Activated CD8-positive, alpha-beta memory T cell treated with anti-CD3 and anti-CD28 coated beads for 24 hours (primary cell): ENCODE results near the gene ZNF333.
"Not testable (repeated sequence)": the region's sequence is repeated elsewhere in the genome, so short reads cannot be mapped to it uniquely, and the experiment has no call there.

ENCODE experiments used
- DNase-seq: peaks from one replicate; pipeline ENCODE4 v3.0.0-alpha.2; 2020

Gene ZNF333

GRCh38 chr19:14770136-14770535, 80.3 kb downstream of the ZNF333 start:
- peak; percentile 9 for DNase-seq

DNA sequence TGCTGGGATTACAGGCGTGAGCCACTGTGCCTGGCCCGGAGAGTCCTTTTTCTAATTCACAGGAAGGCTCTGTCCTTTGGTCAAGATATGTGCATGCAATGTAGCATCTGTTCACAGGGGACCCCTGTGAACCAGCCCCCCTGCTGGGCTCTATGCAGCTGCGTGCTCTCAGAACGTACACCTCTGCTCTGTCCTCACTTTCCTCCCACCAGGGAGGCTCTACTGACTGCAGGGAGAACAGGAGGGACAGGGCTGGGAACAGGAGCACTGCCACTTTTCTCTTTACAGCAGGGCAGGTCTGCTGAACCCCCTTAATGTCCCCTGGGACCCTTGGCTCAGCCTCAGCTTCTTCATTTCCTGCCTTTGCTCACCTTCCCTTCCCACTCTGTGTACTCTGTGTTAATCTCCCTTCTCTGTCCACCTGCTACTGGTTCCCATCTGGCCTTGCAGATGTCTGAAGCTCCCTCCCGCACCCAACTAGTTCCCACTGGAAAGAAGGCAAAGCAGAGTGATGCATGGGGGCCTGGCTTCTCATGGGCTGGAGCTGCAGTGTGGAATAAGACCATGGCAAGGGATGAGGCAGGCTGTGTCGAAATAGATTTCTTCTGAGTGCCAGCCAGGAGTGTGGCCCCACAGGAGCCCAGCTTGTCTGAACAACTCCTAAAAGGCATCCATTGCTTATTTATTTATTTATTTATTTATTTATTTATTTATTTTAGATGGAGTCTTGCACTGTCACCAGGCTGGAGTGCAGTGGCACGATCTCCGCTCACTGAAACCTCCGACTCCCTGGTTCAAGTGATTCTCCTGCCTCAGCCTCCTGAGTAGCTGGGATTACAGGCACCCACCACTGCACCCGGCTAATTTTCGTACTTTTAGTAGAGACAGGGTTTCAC, 81.3 kb downstream of the ZNF333 start:
- no peak for DNase-seq

DNA sequence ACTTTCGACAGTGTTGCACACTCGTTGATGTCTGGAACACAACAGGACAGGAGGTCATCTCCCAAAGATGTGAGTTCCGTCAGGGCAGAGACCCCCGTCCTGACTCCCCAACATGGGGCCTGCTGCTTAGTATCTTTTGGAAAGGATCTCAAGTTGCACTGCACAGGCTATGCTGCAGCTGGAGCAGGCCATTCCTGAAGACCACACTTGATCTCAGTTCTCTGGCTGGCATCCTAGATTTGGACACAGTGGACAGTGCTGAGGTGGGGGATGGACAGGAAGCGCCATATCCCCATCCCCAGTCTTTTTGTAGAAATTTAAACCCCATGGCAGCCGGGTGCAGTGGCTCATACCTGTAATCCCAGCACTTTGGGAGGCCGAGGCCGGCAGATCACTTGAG, 82.6 kb downstream of the ZNF333 start:
- DNase-seq, result peak; percentile 30

DNA sequence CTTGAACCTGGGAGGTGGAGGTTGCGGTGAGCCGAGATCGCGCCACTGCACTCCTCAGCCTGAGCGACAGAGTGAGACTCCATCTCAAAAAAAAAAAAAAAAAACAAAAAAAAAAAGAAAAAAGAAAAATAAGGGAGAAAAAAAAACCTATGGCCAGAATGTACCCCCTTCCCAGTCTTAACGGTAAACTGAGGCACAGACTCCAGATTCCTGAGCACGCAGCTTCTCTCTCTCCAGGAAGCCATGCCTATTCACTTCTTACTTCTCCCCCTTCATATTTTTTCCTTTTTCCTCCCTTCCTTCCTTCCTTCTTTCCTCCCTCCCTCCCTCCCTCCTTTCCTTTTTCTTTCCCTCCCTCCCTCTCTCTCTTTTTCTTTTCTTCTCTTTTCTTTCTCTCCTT, 83.1 kb downstream of the ZNF333 start:
- no peak for DNase-seq

GRCh38 chr19:14773722-14774121, 83.9 kb downstream of the ZNF333 start:
- DNase-seq, result peak; percentile 24

DNA sequence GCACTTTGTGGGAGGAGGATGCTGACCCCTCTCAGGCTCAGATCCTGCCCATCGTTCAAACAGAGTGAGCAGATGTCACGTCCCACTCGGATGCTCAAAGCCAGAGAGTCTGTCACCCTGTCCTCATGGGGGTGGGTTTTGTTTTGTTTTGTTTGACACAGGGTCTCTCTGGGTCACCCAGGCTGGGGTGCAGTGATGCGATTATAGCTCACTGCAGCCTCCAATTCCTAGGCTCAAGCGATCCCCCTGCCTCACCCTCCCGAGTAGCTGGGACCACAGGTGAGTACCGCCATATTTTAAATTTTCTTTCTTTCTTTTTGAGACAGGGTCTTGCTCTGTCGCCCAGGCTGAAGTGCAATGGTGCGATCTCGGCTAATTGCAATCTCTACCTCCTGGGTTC, 84.5 kb downstream of the ZNF333 start:
- DNase-seq, result no peak

DNA sequence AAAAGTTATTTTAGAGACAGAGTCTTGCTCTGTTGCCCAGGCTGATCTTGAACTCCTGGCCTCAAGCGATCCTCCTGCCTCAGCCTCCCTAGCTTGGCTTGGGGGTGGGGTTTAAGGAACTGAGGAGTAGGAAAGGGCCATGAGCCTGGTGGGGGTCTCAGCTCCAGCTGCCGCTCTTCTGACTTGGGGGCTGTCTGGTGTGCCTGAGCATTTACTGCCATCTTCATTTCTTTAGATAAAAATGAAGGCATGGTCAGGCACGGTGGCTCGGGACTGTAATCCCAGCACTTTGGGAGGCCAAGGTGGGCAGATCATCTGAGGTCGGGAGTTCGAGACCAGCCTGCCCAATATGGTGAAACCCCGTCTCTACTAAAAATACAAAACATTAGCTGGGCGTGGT, 85.5 kb downstream of the ZNF333 start:
- not testable (repeated sequence) for DNase-seq

- no peak for DNase-seq
Measured at GRCh38 chr19:14775869-14776586, 86.2 kb downstream of the ZNF333 start.

DNA sequence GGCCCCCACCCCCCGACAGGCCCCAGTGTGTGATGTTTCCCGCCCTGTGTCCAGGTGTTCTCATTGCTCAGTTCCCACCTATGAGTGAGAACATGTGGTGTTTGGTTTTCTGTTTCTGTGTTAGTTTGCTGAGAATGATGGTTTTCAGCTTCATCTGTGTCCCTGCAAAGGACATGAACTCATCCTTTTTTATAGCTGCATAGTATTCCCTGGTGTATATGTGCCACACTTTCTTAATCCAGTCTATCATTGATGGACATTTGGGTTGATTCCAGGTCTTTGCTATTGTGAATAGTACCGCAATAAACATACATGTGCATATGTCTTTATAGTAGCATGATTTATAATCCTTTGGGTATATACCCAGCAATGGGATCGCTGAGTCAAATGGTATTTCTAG, 87.8 kb downstream of the ZNF333 start:
- not testable (repeated sequence) for DNase-seq

DNA sequence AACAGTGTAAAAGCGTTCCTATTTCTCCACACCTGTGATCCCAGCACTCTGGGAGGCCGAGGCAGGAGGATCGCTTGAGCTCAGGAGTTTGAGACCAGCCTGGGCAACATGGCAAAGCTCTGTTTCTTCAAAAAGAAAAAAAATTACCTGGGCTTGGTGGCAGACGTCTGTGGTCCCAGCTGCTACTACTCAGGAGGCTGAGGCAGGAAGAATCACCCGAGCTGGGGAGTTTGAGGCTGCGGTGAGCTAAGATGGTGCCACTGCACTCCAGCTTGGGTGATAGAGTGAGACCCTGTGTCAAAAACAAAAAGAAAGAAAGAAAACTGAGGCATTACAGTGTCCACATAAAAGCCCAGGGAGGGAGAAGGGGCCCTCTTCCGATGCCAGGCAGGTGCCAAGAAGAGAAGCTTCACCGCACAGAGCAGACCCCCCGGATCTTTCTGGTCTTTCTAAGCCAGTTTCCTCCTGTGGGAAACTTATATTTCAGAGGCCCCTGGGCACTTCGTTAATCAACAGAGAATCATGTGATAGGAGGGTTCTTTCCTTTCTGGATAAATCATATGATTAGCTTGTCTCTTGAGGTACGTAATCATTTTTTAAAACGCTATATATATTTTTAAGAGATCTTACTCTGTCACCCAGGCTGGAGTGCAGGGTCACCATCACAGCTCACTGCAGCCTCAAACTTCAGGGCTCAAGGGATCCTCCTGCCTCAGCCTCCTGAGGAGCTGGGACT, 88.4 kb downstream of the ZNF333 start, which contains the start of gene ADGRE2:
Gene ADGRE2, minus strand, starts transcription at position 451 of the 736 bp plus-strand sequence. CDS start 1,804 bp downstream, outside the sequence.
- DNase-seq, result not testable (repeated sequence)

DNA sequence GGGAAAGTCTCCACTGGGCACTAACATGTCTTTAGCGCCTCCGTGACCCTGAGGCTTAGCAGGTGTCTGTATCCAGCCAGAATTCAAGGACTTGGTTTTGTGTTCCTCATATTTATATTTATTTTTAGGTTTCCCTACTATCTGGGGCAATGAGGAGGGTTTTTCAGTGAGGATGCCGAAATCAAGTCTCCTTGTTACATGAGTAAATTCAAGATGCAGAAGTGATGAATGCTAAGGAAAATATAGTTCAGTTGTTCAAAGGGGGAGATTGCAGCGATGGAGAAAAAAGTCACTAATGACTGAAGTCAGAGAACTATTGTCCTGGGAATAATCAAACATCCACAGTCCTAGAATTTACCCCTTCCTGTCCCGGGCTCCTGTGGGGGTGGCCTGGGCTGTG, 89.3 kb downstream of the ZNF333 start:
- DNase-seq, result no peak

- DNase-seq, result peak; percentile 24
Measured at GRCh38 chr19:14780622-14781225, 90.9 kb downstream of the ZNF333 start.

- DNase-seq, result peak; percentile 3
Measured at GRCh38 chr19:14781713-14782536, 92.1 kb downstream of the ZNF333 start.

DNA sequence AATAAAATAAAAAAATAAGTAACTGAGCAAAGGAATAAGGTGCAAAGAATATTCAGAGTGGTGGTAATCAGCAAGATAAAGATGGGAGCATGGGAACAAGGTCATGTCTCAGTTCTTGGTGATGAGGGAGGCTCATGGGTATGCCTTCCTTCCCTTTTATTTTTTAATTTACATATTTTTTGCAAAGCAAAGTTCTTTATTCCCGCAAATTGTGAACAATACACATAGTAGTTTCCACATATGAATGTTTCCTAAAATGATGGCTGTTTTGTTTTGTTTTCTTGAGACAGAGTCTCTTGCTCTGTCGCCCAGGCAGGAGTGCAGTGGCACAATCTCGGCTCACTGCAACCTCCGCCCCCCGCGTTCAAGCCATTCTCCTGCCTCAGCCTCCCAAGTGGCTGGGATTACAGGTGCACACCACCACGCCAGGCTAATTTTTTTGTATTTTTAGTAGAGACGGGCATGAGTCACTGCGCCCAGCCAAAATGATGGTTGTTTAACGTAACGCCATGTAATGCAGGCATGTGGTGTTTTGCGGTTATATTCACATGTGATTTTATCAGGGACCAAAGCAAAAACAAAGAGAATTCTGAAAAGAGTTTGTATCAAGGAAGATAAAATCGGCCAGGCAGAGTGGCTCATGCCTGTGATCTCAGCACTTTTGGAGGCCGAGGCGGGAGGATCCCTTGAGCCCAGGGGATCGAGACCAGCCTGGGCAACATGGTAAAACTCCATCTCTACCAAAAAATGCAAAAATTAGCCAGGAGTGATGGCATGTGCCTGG, 93.0 kb downstream of the ZNF333 start:
- peak; percentile 15 for DNase-seq
